ENCODE measurements around the gene CTRL. TPM values are rescaled to one million over a fixed set of nuclear protein-coding genes. Genes with fewer than 3 reads are reported as not detected.
"Not testable (repeated sequence)": the region's sequence is repeated elsewhere in the genome, so short reads cannot be mapped to it uniquely, and the experiment has no call there.

Gene CTRL
- total RNA-seq, 1 donor from 2014 or later, result 1.4 TPM

GRCh38 chr16:67940446-67941089, 8.9 kb upstream of the CTRL start:
- DNase-seq, result no peak

GRCh38 chr16:67939507-67940445, 8.1 kb upstream of the CTRL start:
- DNase-seq, result no peak

- not testable (repeated sequence) for DNase-seq
Measured at GRCh38 chr16:67937713-67938112, 6.1 kb upstream of the CTRL start.

- peak; percentile 42 for DNase-seq
Measured at GRCh38 chr16:67936880-67937605, 5.4 kb upstream of the CTRL start.

GRCh38 chr16:67936124-67936879, 4.6 kb upstream of the CTRL start, which contains the start of gene PSMB10:
Gene PSMB10 (minus strand): TSS chr16:67936850. CDS start chr16:67936749, 101 bp downstream.
- no peak for DNase-seq

- peak; percentile 94 for DNase-seq
Measured at GRCh38 chr16:67935402-67936123, 3.9 kb upstream of the CTRL start.

- DNase-seq, result no peak
Measured at GRCh38 chr16:67935101-67935401, 3.4 kb upstream of the CTRL start.

GRCh38 chr16:67934306-67935100, 2.8 kb upstream of the CTRL start:
- DNase-seq, result no peak

- no peak for DNase-seq
Measured at GRCh38 chr16:67933805-67934204, 2.1 kb upstream of the CTRL start.

GRCh38 chr16:67932462-67932840, 789 bp upstream of the CTRL start:
- no peak for DNase-seq

- DNase-seq, result no peak
Measured at GRCh38 chr16:67930678-67931211, 917 bp downstream of the CTRL start.

GRCh38 chr16:67930191-67930590, 1.5 kb downstream of the CTRL start:
- DNase-seq, result no peak

GRCh38 chr16:67928561-67929364, 2.9 kb downstream of the CTRL start:
- DNase-seq, result peak; percentile 66

GRCh38 chr16:67928147-67928546, 3.5 kb downstream of the CTRL start:
- no peak for DNase-seq

- no peak for DNase-seq
Measured at GRCh38 chr16:67927131-67927941, 4.3 kb downstream of the CTRL start.

- DNase-seq, result peak; percentile 43
Measured at GRCh38 chr16:67926181-67926750, 5.4 kb downstream of the CTRL start.

GRCh38 chr16:67924140-67924906, 7.3 kb downstream of the CTRL start:
- DNase-seq, result no peak
